Measurements from ENCODE around the gene KCNH1. TPM values are rescaled to one million over a fixed set of nuclear protein-coding genes. Genes with fewer than 3 reads are reported as not detected.

The KCNH1 gene
- total RNA-seq, 1 donor from 2014 or later, result not detected

DNA sequence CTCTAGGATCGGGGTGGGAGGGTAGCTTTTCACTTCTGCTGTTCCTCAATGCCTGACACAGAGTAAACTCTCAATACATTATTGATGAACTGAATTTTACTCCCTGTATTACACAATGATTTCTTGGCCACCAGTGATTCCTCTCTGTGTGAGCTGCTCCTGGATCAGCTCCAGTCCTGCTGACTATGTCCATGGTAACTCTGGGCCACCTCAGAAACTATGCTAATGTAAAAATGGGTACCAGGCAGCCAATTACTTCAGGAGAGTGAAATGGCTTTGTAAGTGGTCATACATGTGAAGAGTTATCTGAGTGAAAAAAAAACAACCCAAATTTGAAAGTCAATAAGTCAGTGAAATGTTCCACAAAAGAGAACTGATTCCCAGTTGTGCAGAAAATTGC, 311.0 kb downstream of the KCNH1 start:
- Mint-ChIP-seq H3K27me3 (peaks cover 2% of the 10 kb centered on the region), H3K4me3 (no peak overlapping the region)
- intact Hi-C loops (cut with micrococcal nuclease), result no loop called here

DNA sequence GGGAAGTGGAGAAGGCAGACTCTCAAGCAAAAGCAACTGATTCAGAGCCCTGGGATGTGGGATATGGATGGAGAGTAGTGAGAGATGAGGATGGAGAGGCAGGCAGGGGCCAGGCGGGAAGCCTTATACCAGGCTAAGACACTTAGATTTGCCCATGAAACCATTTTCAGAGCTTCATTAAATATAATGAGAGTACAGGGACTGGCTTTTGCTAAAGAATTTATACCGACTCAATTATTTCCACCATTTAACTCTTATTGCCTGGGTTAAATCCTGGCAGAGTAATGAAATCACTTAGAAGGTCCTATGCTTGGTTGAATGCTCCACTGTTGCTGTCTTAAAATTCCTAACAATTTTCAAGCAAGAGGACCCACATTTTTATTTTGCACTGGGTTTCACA, 311.7 kb downstream of the KCNH1 start:
- H3K27me3 Mint-ChIP-seq, result peaks cover 2% of the 10 kb centered on the region
- no peak for DNase-seq
- no peak overlapping the region for H3K27ac Mint-ChIP-seq
- H3K4me3 Mint-ChIP-seq, result no peak overlapping the region
- H3K9me3 Mint-ChIP-seq, result no peaks in the 10 kb centered on the region
- intact Hi-C loops (cut with micrococcal nuclease), result no loop called here
- H3K36me3 Mint-ChIP-seq (ENCODE audit: low read depth), result no peaks in the 10 kb centered on the region
- no peaks in the 10 kb centered on the region for H3K4me1 Mint-ChIP-seq

More for the DNA sequence above, 311.0 kb downstream of the KCNH1 start:
- H3K36me3 Mint-ChIP-seq (ENCODE audit: low read depth), result no peaks in the 10 kb centered on the region
- DNase-seq, result no peak
- H3K27ac Mint-ChIP-seq, result no peak overlapping the region
- no peaks in the 10 kb centered on the region for H3K4me1 Mint-ChIP-seq
- H3K9me3 Mint-ChIP-seq, result no peaks in the 10 kb centered on the region

DNA sequence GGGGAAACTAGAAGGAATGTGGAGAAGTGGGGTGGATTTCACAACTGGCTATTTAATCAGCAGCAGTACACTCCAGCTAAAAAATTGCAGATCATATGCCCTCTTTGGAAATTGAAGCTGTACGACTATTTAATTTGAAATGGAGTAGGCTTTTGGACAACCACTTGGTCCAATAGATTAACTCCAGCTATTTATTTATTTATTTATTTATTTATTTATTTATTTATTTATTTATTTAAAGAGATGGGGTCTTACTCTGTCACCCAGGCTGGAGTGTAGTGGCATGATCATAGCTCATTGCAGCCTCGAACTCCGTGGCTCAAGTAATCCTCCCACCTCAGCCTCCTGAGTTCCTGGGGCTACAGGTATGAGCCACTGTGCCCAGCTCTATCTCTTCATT, 312.3 kb downstream of the KCNH1 start:
- intact Hi-C loops (cut with micrococcal nuclease), result no loop called here
- Mint-ChIP-seq H3K36me3 (ENCODE audit: low read depth) (no peaks in the 10 kb centered on the region), H3K4me1 (no peaks in the 10 kb centered on the region), H3K27me3 (peaks cover 2% of the 10 kb centered on the region), H3K4me3 (no peak overlapping the region), H3K27ac (no peak overlapping the region), H3K9me3 (no peaks in the 10 kb centered on the region)
- DNase-seq, result no peak

DNA sequence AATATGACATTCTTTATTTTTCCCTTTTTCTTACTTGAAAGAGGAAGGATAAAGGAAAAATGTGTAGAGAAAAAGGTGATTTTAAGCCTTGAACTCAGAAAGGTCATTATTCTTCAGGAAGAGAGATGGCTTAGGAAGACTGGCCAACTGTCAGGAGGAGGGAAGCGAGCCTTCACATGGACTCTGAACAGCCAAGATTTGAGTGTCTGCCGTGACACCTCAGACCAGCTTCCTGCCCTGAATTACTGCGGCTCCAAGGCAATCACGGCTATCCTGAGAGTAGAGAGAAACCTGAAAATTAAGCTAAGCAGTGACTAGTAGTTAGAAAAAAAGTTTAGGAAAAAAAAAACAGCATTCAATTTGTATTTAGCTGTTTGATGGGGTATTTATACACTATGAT, 314.7 kb downstream of the KCNH1 start:
- Mint-ChIP-seq H3K9me3 (no peaks in the 10 kb centered on the region), H3K27ac (no peak overlapping the region)
- intact Hi-C loops (cut with micrococcal nuclease), result no loop called here

DNA sequence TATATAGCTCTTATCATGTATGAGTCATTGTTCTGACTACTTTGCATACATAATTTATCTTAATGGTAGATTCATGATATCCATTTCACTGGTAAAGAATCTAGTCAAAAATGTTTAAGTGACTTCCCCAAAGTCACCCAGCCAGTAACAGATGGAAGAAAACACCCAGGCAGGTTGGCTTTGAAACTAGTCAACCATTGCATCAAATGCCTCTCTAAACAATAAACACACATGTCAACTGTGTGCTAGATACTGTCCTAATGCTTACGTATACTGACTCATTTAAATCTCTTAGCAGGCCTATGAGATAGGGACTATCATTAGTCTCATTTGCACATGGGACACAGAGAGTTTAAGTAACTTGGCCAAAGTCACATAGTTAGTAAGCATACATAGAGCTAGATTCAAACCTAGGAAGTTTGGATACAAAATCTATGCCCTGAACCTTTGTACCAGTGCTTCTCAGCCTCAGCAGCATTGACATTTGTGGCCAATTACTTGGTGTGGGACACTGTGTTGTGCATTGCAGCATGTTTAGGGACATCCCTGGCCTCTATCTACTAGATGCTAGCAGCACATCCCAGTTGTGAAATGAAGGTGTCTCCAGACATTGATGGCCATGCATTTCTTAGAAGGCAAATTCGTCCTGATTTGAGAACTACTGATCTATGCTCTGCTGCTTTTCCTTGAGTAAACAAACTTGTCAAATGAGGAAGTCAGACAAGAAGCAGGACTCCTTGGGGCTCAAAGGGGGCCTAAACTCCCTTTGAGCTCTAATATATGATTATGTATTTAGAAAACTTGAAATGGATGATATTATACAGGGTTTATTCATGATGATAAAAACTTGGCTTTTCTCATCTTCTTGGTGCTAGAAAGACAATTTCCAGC, 316.3 kb downstream of the KCNH1 start:
- no peak overlapping the region for H3K4me3 Mint-ChIP-seq
- intact Hi-C loops (cut with micrococcal nuclease), result no loop called here
- H3K36me3 Mint-ChIP-seq (ENCODE audit: low read depth), result no peaks in the 10 kb centered on the region
- no peaks in the 10 kb centered on the region for H3K27me3 Mint-ChIP-seq
- H3K4me1 Mint-ChIP-seq, result no peaks in the 10 kb centered on the region
- no peak for DNase-seq
- H3K9me3 Mint-ChIP-seq, result no peaks in the 10 kb centered on the region
- no peak overlapping the region for H3K27ac Mint-ChIP-seq

More for the DNA sequence above, 314.7 kb downstream of the KCNH1 start:
- no peak for DNase-seq
- H3K36me3 Mint-ChIP-seq (ENCODE audit: low read depth), result no peaks in the 10 kb centered on the region
- H3K27me3 Mint-ChIP-seq, result no peaks in the 10 kb centered on the region
- no peaks in the 10 kb centered on the region for H3K4me1 Mint-ChIP-seq
- H3K4me3 Mint-ChIP-seq, result no peak overlapping the region

DNA sequence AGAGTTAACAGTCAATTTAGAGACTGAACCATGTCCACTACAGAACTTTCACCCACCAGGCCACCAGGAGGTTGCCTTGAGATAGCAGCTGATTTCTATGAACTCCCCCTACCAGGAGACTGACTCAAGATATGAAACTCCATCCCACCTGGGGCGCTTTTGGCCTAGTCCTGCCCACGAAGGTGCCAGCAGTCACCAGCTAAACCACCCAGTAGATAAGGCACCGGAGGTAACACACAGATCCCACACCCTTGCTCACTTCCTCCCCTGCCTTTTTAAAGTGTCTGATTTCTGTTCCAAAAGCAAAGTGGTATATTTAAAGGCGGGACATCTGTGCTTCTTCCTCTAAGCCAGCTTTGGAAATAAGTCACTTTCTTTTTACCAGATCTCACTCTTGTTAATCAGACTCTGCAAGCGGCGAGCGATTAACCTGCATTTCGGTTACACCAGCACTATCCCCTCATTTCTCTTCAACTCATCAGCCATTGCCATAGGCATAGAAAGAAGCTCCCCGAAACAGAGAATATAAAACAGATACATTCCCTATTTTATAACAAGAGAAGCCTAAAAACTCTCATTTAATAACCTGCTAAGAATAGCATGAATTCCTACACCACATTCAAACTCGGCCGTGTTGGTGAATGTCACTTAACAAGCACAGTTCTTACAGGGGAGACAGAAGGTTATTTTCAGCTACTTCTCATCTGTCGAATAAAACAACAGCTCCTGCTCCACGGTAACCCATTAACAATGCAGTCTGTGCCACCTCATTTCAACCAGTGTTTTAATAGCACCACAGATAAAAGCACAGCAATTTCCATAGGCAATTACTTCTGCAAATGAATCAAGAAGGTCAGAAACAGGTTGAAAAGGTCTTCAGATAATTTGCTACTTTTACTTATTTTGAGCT, 318.1 kb downstream of the KCNH1 start:
- H3K9me3 Mint-ChIP-seq, result no peaks in the 10 kb centered on the region
- H3K27me3 Mint-ChIP-seq, result no peaks in the 10 kb centered on the region
- no peak overlapping the region for H3K27ac Mint-ChIP-seq
- H3K36me3 Mint-ChIP-seq (ENCODE audit: low read depth), result no peaks in the 10 kb centered on the region
- DNase-seq, result no peak
- intact Hi-C loops (cut with micrococcal nuclease), result no loop called here
- H3K4me1 Mint-ChIP-seq, result no peaks in the 10 kb centered on the region
- no peak overlapping the region for H3K4me3 Mint-ChIP-seq

DNA sequence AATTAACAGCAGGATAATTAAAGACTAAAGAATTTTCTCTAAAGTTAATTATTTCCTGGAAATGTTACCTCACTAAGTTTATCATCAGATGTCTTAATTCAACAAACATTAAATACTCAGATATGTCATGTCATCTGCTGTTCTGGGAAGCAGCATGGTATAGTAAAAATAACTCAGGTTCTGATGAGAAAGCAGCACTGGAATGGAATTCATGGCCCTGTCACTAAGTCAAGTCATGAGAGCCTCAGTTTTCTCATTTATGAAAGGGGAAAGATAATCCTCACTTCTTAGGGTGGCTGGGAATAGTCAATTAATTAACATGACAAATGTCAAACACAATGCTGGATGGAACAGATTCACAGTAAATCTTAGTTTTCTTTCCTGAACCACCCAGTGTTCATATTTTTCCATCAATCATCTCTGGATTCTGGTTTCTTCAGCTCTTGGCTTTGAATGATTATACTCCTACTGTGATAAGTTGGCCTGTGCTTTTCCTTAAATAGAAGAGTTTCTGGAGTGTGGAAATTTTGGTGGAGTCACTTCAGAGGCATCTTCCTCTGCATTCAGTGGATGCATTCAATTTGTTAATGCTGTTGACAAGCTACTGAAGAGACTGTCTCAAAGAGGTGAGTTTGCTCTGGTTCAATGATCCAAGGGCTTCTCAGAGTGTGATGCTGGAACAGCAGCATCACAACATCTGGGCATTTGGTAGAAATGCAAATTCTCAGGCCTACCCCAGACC, 319.4 kb downstream of the KCNH1 start:
- H3K27me3 Mint-ChIP-seq, result no peaks in the 10 kb centered on the region
- H3K27ac Mint-ChIP-seq, result no peak overlapping the region
- intact Hi-C loops (cut with micrococcal nuclease), result no loop called here
- no peaks in the 10 kb centered on the region for H3K4me1 Mint-ChIP-seq
- H3K4me3 Mint-ChIP-seq, result no peak overlapping the region
- H3K36me3 Mint-ChIP-seq (ENCODE audit: low read depth), result no peaks in the 10 kb centered on the region
- no peak for DNase-seq
- no peaks in the 10 kb centered on the region for H3K9me3 Mint-ChIP-seq

DNA sequence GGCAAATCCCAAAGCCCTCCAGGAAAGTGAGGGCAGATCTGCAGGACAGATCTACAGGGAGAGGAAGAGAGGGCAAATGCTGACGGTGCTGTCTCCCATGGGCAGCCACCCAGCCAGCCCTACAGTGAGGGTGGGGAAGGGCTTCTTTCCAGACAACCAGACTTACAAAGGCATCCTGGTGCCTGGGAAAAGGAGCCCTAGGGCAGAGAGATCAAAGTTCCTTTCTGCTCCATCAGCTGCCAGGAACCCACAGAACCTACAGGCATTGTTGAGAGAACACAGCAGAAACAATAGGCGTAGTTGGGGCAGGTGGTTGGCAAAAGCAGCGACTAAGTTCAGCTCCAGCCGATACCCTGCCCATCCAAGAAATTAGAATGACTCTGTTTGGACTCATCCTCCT, 332.4 kb downstream of the KCNH1 start:
- Mint-ChIP-seq H3K4me1 (no peaks in the 10 kb centered on the region), H3K9me3 (no peaks in the 10 kb centered on the region), H3K4me3 (no peak overlapping the region), H3K27ac (no peak overlapping the region), H3K36me3 (ENCODE audit: low read depth) (no peaks in the 10 kb centered on the region), H3K27me3 (peaks cover 4% of the 10 kb centered on the region)
- intact Hi-C loops (cut with micrococcal nuclease), result no loop called here
- no peak for DNase-seq

DNA sequence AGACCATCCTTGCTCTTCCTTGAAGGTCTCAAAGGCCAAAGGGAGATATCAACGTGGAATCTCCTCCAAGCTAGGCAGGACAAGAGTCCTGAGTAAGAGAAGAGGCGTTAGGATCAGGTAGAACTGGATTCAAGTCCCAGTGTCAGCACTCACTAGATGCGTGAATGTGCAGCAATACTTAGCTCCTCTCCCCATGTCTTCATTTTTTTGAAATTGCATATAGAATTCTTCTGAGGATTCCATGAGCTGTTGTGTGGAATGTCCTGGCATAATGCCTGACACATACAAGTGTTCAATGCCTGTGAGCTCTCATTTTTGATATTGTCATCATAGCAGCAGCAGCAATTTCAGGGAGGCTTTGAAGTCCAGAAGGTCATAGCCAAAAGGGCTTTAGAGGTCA, 333.2 kb downstream of the KCNH1 start:
- Mint-ChIP-seq H3K9me3 (no peaks in the 10 kb centered on the region), H3K27ac (no peak overlapping the region), H3K27me3 (peaks cover 2% of the 10 kb centered on the region), H3K4me3 (no peak overlapping the region), H3K36me3 (ENCODE audit: low read depth) (no peaks in the 10 kb centered on the region), H3K4me1 (no peaks in the 10 kb centered on the region)
- intact Hi-C loops (cut with micrococcal nuclease), result no loop called here
- no peak for DNase-seq

DNA sequence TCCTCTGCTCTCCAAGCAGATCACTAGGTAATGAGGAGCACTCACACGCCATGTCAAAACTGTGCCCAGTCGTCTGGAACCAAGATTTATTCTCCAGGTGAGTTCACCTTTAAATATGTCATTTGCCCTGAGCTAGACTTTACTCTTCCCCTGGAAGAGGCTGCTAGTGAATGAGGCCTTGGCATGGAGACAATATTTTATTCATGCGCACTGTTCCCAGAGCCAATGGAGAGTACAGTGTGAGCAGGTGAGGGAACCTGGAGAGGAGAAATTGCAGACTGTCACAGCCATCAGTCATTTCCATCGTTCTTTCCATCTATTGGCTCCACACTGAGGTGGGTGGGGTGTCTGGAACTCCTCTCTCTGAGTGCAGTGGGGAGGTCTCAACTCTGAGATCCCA, 333.6 kb downstream of the KCNH1 start:
- Mint-ChIP-seq H3K9me3 (no peaks in the 10 kb centered on the region), H3K4me1 (no peaks in the 10 kb centered on the region), H3K27ac (no peak overlapping the region), H3K27me3 (no peaks in the 10 kb centered on the region), H3K36me3 (ENCODE audit: low read depth) (no peaks in the 10 kb centered on the region), H3K4me3 (no peak overlapping the region)
- no peak for DNase-seq
- intact Hi-C loops (cut with micrococcal nuclease), result no loop called here

DNA sequence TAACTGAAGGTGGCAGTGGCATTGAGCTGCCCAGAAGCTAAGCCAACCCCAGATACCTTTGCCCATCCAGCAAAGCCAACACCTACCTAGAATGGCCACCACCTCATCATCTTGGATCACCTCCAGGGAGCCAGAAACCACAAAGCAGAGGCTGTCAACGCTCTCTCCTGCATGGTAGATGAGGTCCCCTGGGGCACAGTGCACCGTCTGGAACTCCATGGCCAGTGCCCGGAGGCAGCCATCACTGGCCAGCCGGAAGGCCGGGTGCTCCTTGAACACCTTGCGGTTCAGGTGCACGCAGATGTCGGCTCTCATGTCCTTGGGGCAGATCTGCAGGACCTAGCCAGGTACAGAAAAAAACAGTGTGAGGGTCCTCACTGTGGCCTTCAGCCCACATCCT, 336.5 kb downstream of the KCNH1 start:
- Mint-ChIP-seq H3K27me3 (peaks cover 2% of the 10 kb centered on the region), H3K4me3 (no peak overlapping the region), H3K36me3 (ENCODE audit: low read depth) (no peaks in the 10 kb centered on the region), H3K4me1 (no peaks in the 10 kb centered on the region), H3K27ac (no peak overlapping the region), H3K9me3 (no peaks in the 10 kb centered on the region)
- no peak for DNase-seq
- intact Hi-C loops (cut with micrococcal nuclease), result no loop called here

DNA sequence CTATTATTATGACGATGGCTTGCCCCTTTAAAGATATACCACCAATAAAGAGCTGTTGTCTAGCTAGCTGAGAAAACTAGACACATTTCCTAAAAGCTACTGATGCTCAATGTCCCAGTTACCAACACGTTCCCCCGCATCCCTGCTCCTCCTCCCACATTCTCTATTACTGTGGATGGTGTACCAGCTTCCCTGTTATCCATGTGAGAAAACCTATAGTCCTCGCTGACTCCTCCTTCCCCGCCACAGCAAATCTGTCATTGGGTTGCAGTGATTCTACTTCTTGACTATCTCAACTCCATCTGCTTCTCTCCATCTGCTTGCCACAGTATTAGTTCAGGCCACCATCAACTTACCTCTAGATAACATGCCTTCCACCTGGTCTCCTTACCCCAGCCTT, 337.5 kb downstream of the KCNH1 start:
- Mint-ChIP-seq H3K4me1 (no peaks in the 10 kb centered on the region), H3K27ac (no peak overlapping the region), H3K36me3 (ENCODE audit: low read depth) (no peaks in the 10 kb centered on the region), H3K9me3 (no peaks in the 10 kb centered on the region), H3K4me3 (no peak overlapping the region), H3K27me3 (peaks cover 2% of the 10 kb centered on the region)
- intact Hi-C loops (cut with micrococcal nuclease), result no loop called here
- DNase-seq, result no peak

DNA sequence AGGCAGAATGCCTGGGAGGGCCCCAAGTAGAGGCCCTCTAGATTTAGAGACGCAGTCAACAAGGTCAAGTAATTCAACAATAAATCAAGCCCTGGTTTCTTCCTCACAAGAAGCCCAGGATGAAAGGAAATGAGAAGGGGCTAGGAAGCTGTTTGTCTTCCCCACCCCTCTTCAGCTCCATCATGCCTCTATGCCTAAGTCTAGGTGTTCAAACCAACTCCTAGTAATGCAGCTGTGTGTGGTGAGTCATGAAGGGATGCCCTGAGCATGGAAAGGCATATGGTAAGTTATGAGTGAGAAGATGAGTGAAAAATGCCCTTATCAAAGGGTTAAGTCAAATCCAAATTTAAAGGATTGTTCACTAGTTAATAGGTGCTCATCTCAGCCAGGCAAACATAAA, 339.5 kb downstream of the KCNH1 start:
- DNase-seq, result no peak
- no peak overlapping the region for H3K4me3 Mint-ChIP-seq
- intact Hi-C loops (cut with micrococcal nuclease), result no loop called here
- peaks cover 2% of the 10 kb centered on the region for H3K27me3 Mint-ChIP-seq
- peaks cover 9% of the 10 kb centered on the region for H3K4me1 Mint-ChIP-seq
- no peaks in the 10 kb centered on the region for H3K36me3 Mint-ChIP-seq (ENCODE audit: low read depth)
- no peak overlapping the region for H3K27ac Mint-ChIP-seq
- peaks cover 5% of the 10 kb centered on the region for H3K9me3 Mint-ChIP-seq

All from activated CD4-positive, alpha-beta T cell treated with anti-CD3 and anti-CD28 coated beads, Interleukin-2, amount 10 ng/mL, durations not matched to agents 24 days and 14 days (primary cell).